OCI-LY3 (cell line): ENCODE measurements around the gene ARHGEF28.

Experiments
- H2AFZ ChIP-seq: fragments of 200-600, 300-600 bp; shearing (Covaris generic); 2 replicates; pipeline ENCODE4 v1.6.0; 2014; ENCODE audit warnings: antibody characterized with exemption, low read depth, low read length
- H3K27ac ChIP-seq: fragments of 200-600, 300-600 bp; sonication (generic); 2 replicates; pipeline ENCODE4 v1.5.1; 2014; ENCODE audit warnings: mild to moderate bottlenecking, low read length, moderate library complexity, mixed read lengths
- H3K27me3 ChIP-seq: fragments of 200-600, 300-600 bp; sonication (generic); 2 replicates; pipeline ENCODE4 v1.6.1; 2014; ENCODE audit warnings: low read depth, low read length, mixed read lengths
- H3K36me3 ChIP-seq: fragments of 200-600, 300-600 bp; sonication (generic); replicated peaks from 2 replicates; pipeline ENCODE3; 2014; ENCODE audit warnings: low read depth, low read length, mixed read lengths
- H3K4me1 ChIP-seq: fragments of 300-600, 200-600 bp; sonication (generic); 2 replicates; pipeline ENCODE4 v1.6.1; 2014; ENCODE audit warnings: low read length, mixed read lengths
- H3K4me2 ChIP-seq: fragments of 200-600, 300-600 bp; sonication (generic); 2 replicates; pipeline ENCODE4 v1.6.1; 2014; ENCODE audit warnings: low read length, mixed read lengths
- H3K4me3 ChIP-seq: fragments of 300-600, 200-600 bp; sonication (generic); 2 replicates; pipeline ENCODE4 v1.5.1; 2014; ENCODE audit warnings: antibody characterized with exemption, mild to moderate bottlenecking, low read length, moderate library complexity
- H3K79me2 ChIP-seq: fragments of 300-600, 200-600 bp; shearing (Covaris generic); 2 replicates; pipeline ENCODE4 v1.6.1; 2014; ENCODE audit warnings: mild to moderate bottlenecking, low read length, mixed read lengths
- H3K9ac ChIP-seq: fragments of 300-600, 200-600 bp; shearing (Covaris generic); 2 replicates; pipeline ENCODE4 v1.6.0; 2014; ENCODE audit warnings: mild to moderate bottlenecking, low read length, moderate library complexity
- H3K9me3 ChIP-seq: fragments of 200-600, 300-600 bp; shearing (Covaris generic); 2 replicates; pipeline ENCODE4 v1.6.1; 2014; ENCODE audit warnings: low read length, mixed read lengths; ENCODE audit not compliant: insufficient read depth
- H4K20me1 ChIP-seq: fragments of 200-600, 300-600 bp; sonication (generic); 2 replicates; pipeline ENCODE4 v1.6.1; 2016; ENCODE audit warnings: low read length, mixed read lengths; ENCODE audit not compliant: insufficient read depth
- EZH2phosphoT487 ChIP-seq: fragments of 200-600 bp; shearing (Covaris generic); IDR thresholded peaks from 2 replicates; pipeline ENCODE4 v1.6.1; 2018; ENCODE audit warnings: antibody characterized with exemption, mixed run types, low read depth
- TF ChIP-seq, protein P1 (sequence below): fragments of 200-600, 300-600 bp; sonication (generic); IDR thresholded peaks from 2 replicates; pipeline ENCODE4 v1.5.1; 2014; ENCODE audit warnings: antibody characterized with exemption, low read length, low read depth

Gene ARHGEF28

DNA sequence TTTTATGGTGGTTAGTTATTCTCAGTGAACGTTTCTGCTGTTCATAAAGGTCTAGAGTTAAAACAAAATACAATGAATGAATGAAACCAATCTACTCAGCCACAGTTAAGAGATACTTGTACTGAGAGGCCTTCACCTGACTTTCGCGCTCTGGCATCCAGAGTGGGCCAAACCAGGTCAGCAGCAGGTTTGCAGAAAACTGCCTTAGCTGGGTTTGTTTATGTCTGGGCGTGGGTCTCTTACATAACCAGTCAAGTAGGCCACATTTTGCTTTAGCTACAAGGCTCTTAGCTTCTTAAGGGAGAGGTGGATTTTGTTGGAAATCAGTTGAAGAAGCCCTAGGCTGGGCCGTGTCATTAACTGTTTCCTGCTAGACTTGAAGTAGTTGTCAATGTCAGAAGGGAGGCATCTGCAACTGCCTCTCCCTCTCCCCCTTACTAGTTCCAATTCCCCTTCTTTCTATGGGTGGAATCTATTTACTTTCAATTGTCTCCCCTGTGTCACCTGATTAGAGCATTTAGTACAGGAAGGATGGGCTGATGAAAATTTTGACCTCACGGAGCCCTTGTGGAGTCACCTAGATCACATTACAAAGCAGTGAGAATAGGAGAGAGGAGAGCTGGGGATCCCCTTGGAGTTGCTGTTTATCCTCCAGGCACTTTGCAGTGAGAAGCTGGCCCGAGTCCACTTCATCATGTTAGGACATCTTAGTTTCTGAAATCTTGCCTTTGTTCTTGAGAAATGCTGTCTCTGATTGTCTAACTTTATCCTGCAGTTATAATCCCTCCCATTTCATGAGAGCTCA lies 200.5 kb downstream of the ARHGEF28 start:
- Histone ChIP-seq H3K27me3 (no peaks in the 10 kb centered on the region), H2AFZ (no peak overlapping the region), H3K36me3 (no peaks in the 10 kb centered on the region), H3K9ac (no peak overlapping the region), H3K4me1 (no peaks in the 10 kb centered on the region), H3K9me3 (no peaks in the 10 kb centered on the region), H3K4me3 (no peak overlapping the region), H4K20me1 (no peaks in the 10 kb centered on the region), H3K27ac (no peak overlapping the region), H3K79me2 (no peaks in the 10 kb centered on the region), H3K4me2 (no peak overlapping the region)
- TF ChIP-seq EZH2phosphoT487: no peak
- TF ChIP-seq, protein P1, sequence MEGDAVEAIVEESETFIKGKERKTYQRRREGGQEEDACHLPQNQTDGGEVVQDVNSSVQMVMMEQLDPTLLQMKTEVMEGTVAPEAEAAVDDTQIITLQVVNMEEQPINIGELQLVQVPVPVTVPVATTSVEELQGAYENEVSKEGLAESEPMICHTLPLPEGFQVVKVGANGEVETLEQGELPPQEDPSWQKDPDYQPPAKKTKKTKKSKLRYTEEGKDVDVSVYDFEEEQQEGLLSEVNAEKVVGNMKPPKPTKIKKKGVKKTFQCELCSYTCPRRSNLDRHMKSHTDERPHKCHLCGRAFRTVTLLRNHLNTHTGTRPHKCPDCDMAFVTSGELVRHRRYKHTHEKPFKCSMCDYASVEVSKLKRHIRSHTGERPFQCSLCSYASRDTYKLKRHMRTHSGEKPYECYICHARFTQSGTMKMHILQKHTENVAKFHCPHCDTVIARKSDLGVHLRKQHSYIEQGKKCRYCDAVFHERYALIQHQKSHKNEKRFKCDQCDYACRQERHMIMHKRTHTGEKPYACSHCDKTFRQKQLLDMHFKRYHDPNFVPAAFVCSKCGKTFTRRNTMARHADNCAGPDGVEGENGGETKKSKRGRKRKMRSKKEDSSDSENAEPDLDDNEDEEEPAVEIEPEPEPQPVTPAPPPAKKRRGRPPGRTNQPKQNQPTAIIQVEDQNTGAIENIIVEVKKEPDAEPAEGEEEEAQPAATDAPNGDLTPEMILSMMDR: no peak

DNA sequence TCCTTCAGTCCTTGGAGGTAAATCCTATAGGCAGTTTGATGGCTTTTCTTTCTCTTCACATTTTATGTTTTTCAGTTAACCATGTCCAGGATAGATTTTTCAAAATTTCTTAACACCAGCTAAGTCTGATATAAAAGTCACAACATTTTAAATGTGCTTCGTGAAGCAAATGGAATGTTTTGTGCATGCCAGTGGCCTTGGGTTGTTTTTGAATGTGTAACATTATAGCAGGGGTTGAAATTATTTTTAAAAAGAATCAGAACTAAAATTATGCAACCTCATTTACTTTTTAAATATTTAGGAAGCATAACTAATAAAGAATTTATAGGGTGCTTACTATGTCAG lies 201.1 kb downstream of the ARHGEF28 start:
- Histone ChIP-seq H3K9me3 (no peaks in the 10 kb centered on the region), H2AFZ (no peak overlapping the region), H3K27me3 (no peaks in the 10 kb centered on the region), H3K4me3 (no peak overlapping the region), H3K9ac (no peak overlapping the region), H3K4me1 (no peaks in the 10 kb centered on the region), H3K4me2 (no peak overlapping the region), H4K20me1 (no peaks in the 10 kb centered on the region), H3K36me3 (no peaks in the 10 kb centered on the region), H3K27ac (no peak overlapping the region), H3K79me2 (no peaks in the 10 kb centered on the region)
- TF ChIP-seq, protein P1: no peak

DNA sequence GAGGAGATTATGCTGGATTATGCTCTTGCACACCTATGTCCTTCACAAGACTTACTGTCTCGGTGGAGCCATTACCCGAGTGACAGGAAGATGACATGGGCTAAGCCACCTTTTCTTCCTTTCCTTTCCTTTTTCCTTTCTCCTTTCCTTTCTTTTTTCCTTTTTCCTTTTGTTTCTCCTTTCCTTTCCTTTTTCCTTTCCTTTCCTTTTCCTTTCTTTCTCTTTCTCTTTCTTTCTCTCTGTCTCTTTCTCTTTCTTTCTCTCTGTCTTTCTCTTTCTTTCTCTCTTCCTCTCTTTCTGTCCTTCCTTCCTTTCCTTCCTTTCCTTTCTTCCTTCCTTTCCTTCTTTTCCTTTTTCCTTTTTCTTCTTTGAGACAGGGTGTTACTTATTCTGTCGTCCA lies 202.5 kb downstream of the ARHGEF28 start:
- Histone ChIP-seq H3K79me2 (no peaks in the 10 kb centered on the region), H3K9me3 (no peaks in the 10 kb centered on the region), H3K4me2 (no peak overlapping the region), H3K27me3 (no peaks in the 10 kb centered on the region), H3K9ac (no peak overlapping the region), H2AFZ (no peak overlapping the region), H4K20me1 (no peaks in the 10 kb centered on the region), H3K4me3 (no peak overlapping the region), H3K4me1 (no peaks in the 10 kb centered on the region), H3K36me3 (no peaks in the 10 kb centered on the region), H3K27ac (no peak overlapping the region)
- TF ChIP-seq, protein P1: no peak
- TF ChIP-seq EZH2phosphoT487: no peak

DNA sequence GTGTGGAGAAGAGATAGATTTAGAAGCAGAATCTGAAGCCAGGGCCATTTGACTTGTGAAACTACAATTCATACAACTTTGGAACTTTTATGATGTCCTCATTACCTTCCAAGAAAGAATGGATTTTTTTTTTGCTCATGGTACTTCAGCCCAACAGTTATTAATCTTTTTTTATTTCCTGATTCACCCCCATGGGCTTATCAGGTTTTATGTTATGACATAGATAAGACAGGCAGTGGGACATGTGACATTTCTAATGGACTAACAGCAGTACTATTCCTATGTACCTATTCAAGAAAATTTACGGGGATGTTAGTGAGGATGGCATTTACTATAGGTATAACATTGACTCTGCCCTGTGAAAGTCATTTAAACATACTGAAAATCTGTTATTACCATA lies 204.7 kb downstream of the ARHGEF28 start:
- H4K20me1 ChIP-seq: no peaks in the 10 kb centered on the region
- no peaks in the 10 kb centered on the region for H3K36me3 ChIP-seq
- no peak overlapping the region for H2AFZ ChIP-seq
- H3K9ac ChIP-seq: no peak overlapping the region
- H3K9me3 ChIP-seq: no peaks in the 10 kb centered on the region
- no peaks in the 10 kb centered on the region for H3K4me1 ChIP-seq
- no peak overlapping the region for H3K4me3 ChIP-seq
- H3K79me2 ChIP-seq: no peaks in the 10 kb centered on the region
- H3K27ac ChIP-seq: no peak overlapping the region
- TF ChIP-seq, protein P1: no peak
- TF ChIP-seq EZH2phosphoT487: no peak
- no peaks in the 10 kb centered on the region for H3K27me3 ChIP-seq
- H3K4me2 ChIP-seq: no peak overlapping the region
